Activated T-cell treated with anti-CD3 and anti-CD28 coated beads for 1 hour (primary cell): ENCODE measurements around the gene LAMA3.
"Not testable (repeated sequence)": the region's sequence is repeated elsewhere in the genome, so short reads cannot be mapped to it uniquely, and the experiment has no call there.

Source experiments
- DNase-seq: peaks from one replicate; pipeline ENCODE4 v3.0.0-alpha.2; 2020; ENCODE audit warnings: low read depth

LAMA3 gene

DNA sequence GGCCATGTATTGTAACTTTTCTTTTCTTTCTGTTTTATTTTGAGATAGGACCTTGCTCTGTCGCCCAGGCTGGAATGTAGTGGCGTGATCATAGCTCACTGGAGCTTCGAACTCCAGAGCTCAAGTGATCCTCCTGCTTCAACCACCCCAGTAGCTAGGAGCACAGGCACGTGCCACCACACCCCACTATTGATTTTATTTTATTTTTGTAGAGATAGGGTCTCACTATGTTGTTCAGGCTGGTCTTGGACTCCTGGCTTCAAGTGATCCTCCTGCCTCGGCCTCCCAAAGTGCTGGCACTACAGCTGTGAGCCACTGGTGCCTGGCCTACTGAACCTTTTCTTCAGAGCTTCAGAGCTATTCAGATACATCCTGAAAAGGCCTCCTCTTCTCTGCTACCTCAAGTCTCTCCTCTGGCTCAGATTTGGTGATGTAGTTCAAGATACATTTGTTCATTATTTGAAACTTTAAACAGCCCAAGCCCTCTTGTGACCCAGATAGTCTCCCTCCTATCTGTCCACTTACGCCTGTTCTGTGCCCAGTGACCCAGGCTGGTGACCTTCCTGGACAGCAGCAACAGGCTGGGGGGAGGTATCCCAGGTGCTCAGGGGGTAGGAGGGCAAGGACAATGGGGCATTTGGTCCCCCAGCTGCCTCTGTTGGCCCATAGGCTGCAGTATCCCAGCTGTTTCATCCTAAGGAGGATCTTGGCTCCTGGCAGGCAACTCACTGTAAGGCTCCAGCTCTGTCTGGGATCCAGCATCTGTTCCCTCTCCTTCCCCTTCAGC lies 38.6 kb downstream of the LAMA3 start:
- DNase-seq = no peak

DNA sequence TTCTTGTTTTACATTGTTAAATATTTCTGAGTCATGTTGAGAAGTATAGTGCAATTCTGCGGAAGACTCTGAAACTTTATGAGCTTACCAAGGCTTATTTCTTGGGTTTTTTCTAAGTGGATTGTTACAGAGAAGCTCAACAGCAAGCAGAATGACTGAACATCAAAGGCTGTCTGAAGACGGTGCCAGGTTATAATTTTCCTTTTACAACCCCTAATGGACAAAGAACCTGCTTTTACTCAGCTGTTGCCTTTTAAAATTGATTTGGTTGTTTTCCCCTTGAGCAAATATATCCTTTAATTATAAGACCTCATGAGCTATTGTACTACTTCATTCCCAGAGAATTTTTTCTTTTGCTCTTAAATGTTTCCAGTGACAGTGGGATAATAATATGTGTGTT lies 41.6 kb downstream of the LAMA3 start:
- no peak for DNase-seq

DNA sequence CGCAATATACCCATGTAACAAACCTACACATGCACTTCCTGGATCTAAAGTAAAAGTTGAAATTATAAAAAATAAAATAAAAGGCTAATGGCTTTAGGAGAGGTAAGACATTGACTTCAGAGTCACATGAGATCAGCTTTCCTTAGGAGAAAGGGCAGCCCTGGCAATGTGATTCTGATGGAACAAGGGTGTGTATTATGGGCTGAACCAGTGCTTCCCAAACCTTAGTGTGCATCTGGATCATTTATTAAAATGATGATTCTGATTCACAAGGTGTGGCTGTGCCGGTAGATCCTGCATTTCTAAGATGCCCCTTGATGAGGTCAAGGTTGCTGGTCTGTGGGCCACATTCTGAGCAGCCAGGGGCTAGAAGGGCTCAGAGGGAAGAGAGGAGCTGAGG lies 42.6 kb downstream of the LAMA3 start:
- no peak for DNase-seq

DNA sequence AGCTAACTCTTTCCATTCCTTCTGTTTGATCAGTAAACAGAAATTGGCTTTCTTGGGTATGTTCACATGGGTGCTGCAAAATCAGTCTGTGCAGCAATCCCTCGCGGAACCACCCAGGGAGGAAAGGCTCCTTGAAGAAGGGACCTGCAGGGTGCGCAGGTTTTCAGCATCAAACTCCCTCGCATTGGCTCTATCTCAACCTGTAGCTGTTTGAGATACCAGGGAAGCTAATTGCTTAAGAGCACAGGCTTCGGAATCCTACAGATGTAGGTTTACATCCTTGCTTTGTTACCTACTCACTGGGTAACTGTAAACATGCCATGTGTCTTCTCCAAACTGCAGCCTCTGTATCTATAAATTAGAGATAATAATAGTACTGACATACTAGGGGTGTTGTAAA lies 43.2 kb downstream of the LAMA3 start:
- no peak for DNase-seq

DNA sequence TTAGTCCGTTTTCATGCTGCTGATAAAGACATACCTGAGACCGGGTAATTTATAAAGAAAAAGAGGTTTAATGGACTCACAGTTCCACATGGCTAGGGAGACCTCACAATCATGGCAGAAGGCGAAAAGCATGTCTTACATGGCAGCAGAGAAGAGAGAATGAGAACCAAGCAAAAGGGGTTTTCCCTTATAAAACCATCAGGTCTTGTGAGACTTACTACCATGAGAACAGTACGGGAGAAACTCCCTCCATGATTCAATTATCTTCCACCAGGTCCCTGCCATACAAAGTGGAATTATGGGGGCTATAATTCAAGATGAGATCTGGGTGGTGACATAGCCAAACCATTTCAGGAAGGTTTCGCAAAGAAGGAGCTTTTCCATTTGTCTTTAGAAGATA lies 44.0 kb downstream of the LAMA3 start:
- not testable (repeated sequence) for DNase-seq

DNA sequence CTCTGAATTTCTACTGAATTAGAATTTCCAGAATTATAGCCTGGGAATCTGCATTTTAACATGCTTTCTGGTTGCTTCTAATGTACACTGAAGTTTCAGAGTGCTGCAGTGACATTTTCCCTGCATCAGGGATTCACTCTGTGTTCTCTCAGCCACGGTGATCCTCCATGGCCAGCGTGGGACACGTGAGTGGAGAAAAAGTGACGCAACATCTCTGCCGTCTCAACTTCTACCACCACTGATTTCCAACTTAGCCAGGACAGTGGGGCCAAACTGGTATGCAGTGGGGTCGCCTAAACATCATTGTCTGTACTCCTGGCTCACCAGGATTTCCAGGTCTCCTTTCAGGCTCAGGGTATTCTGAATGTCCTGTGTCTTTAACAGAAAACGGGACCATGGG lies 44.6 kb downstream of the LAMA3 start:
- no peak for DNase-seq

DNA sequence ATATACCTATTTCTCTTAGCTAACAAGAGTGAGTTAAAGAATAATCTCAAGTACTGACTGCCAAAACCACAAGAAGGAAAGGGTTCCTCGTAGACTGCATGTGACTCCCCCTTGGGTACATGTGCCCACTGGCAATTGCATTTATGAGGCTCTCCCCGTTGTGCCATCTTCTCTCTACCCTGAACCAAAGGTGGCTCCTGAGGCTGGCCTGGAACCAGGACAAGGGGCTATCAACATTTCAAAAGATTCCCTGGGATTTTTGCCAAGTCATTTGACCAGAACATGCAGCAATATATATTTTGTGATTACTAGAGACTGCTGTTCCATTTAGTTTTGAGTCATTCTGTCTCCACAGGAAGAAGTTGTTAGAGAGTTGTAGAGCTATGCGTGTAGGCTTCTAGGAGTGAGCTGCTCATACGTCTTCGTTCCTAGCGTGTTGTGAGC lies 45.8 kb downstream of the LAMA3 start:
- DNase-seq = no peak

DNA sequence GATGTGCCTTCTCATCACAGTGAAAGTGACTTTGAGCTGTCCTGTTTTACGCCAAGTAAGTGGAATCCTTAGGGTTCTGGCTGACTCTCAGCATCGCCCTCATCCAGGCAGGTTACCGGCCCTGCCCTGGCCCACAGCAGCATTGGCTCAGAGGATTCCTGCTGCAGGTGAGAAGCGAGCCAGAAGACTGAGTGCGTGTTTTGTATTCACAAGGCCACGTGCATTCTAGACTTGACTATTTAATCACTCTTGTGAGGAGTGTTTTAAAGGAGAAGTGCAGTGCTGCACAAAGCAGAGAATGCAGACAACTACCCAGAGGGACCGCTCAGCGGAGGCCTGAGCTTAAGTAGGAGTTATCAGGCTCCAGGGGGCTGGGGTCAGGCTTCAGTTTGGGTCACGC lies 48.3 kb downstream of the LAMA3 start:
- no peak for DNase-seq

DNA sequence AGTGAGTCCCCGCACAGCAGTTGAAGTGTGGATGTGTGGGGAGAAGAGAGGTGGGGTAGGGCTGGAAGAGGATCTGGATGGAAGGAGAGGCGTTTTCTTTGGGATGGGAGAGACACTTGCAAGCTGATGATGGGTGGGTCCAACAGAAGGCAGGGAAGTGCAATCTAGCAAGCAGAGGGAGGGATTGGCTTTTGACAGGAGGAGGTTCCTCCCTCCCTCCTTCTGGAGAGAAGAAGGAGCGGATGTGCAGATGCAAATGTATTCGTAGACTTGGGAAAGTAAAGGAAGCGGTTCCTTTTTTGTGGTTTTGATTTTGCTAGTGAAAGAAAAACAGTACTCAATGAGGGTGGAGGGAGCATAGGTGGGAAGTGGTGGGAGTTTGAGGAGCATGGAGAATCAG lies 48.9 kb downstream of the LAMA3 start:
- DNase-seq = no peak

DNA sequence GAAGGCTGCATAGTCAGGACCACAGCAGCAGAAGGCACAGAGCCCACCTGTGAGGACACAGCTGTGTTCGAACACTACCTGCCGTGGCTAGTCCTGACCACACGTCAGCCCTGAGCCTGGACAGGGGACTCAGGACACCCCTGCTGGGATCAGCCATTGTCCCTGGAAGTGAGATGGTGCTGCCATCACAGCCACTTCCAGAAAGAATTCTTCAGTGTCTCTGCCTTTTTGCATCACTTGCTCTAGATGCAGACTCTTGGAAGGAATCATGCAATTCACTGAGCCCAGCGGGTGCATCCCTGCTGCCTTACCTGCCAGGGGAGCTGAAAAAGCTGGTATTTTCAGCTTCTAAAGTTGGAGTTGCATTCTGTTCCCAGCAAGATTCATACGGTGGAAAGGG lies 49.3 kb downstream of the LAMA3 start:
- DNase-seq = no peak

DNA sequence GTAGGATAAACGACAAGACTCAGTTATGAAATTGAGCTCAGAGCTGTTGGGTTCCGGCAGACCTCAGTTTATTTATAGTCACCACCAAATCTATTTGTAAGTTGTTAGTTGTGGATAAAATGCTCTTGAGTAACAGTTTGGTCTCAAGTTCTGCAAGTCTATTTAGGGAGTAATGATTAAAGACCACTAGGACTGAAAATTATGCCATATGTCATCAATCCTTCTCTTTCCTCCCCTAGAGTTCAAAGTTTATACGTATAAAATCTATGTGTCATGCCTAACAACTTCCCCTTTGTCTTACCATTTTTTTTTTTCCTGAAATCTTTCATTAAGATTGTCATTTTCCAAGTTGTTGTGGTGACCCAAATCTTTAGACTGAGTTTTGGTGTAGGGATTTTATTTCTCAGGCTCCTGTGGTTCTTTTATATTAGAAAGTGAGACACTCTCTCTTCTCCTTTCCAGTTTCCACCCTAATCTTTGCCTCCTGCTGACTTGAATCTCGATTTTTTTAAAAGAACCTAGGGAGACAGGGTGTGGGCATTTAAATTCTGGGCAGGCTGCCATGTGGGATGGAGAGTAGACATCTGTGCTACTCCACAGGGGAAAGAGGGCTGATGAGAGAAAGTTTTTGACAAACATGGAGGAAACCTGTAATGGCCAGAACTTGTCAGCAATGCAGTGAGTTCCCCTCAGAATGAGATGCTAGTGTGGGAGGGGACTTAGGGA lies 51.0 kb downstream of the LAMA3 start:
- DNase-seq = no peak

DNA sequence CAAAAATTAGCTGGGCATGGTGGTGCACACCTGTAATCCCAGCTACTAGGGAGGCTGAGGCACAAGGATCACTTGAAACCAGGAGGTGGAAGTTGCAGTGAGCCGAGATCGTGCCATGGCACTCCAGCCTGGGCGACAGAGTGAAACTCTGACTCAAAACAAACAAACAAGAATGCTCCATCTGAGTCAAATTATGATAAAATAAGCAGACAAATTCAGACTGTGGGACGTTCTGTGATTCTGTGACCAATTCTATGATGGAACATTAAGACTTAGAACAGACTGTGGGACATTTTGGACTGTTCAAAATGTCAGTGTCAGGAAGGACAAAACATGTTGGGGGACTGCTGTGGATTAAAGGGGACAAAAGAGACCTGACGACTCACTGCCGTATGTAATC lies 52.7 kb downstream of the LAMA3 start:
- DNase-seq = not testable (repeated sequence)

DNA sequence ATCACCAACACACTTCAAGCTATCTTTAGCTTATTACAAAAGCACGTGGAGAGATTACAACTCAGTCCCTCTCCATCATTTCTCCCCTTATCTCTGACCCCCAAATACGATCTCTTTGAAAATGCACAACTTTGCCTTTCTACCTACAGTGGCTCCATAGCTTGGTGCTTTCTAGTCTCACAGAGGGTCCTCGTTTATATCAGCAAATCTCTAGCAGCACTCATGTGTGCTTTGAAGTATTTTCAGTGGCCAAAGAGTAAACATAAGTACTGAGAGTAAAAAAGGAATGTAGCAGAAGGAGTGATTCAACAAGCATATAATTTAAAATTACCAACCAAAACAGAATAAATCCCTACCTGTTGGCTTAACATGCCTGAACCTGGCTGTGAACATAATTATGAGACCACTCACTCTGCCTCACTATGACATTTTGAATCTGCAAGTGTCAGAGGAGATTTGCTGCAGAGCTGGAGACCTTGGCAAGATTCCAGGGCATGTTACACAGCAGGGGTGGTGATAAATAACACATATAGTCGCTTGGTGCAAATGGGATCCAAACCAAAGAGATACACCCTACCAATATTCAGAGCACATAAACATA lies 54.6 kb downstream of the LAMA3 start:
- DNase-seq = no peak

DNA sequence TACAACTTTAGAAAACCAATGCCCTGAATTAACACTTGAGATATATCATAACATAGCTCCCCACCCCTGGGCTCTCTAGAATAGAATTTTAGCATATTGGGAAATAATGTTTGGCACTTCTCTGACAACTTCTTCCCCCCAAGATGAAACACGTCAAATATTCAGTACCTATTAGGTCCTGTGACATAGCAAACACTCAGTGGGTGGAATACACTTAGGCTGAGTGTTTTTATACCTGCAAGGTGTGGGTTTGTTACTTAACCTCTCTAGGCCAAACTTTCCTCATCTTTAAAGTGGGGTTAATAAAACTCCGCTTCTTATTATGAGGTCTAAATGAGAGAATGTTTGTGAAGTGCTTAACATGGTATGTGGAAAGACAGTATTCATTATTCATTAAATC lies 56.1 kb downstream of the LAMA3 start:
- no peak for DNase-seq

DNA sequence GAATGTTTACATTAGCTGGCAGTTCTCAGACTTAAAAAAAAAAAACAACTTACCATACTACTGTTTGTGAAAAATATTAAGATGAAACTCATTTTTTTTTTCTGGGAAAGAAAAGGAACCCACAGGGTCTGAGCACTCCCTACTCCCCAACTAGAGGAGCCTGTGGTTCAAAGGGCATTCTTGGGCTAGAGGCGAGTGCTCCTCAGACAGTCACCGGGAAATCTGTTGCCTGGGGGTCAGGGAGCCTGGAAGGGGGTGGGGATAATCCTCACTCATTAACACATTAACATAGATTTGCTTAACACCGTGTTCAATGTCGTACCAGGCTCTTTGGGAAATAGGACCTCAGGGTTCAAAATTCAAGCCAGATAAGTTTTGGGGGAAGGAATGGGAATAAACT lies 57.6 kb downstream of the LAMA3 start:
- DNase-seq = no peak

DNA sequence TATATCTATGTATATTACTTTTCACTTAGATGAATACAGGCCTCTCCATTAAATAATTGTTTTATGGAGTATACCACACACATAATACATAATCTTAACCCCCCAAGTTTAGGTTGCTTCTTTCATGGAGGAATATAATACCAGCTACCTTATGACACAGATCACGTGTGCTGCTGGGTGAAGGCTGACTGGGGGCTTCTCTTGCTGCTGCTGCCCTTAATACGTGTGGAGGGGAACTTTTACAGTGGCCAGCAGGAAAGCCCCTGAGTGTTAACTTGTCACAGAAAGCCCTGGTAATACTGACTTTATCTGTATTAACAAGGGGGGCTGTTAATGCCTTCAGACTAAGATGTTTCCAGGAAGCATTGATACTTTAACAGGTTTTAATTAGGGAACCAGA lies 63.1 kb downstream of the LAMA3 start:
- DNase-seq = no peak

DNA sequence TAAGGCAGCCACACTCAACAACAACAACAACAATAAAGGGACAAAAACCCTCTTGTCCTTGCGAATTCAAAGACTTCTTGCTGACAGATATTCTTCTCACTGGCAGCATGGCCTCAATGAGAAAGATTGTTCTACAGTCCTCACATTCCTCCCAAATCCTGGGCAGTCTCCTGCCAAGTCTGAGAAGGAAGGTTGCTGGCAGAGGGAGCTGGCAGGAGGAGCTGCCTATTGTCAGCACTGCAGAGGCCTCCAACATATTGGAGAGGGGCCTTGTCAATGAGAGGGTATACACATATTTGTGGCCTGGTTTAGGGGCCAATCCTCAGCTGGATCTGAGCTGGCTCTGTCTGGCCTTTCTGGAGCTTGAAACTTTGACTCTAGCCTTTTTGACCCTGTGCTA lies 63.5 kb downstream of the LAMA3 start:
- DNase-seq = no peak

DNA sequence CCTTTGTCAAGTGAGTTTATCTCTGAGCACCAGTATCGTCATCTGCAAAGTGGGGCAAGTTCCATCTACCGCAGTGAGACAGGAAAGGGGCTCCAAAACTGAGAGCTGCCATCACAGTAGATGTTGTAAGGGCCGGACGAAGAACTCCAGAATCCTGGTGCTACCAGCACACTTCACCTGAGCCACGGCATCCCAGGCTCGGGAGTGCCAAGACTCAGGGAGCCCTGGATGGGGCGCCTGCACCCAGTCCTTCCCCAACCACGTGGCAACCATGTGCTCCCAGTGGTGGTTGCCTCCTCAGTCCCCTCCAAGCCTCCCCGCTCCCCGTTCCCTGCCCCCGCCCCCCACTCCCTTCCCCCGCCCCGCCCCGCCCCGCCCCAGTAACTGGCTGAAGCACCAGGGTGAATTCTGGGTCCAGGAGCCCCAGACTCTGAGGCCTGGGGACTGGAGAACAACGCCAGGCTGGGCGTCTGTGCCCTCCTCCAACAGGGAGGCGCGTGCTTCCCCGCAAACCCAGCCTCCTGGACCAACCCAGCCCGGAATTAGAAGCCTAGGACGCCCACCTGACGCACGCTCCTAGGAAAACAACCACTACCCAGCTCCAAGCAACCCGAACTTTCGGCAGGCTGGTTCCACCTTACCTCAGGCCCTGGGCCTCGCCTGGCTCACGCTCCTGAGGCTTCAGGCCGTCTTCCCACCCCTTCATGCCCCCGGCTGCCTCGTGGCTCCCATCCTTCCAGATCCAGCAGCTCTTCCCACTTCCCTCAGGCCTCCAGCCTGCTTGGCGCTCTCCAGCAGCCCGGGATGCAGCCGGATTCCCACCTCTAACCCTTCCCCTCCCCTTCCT lies 67.6 kb downstream of the LAMA3 start:
- no peak for DNase-seq

DNA sequence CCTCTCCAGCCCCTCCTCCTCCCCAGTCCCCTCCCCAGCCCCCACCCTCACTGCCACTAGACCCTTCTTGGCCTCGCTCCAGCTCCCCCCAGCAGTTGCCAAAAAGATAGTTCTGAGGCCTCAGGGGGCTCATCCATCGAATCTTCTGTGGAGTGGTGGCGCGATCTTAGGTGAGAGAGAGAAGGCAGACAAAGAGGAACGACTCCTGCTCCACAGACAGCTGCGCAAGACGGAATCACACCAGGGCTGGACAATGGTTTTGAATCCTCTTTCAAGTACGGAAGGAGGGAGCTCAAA lies 68.1 kb downstream of the LAMA3 start:
- DNase-seq = no peak

DNA sequence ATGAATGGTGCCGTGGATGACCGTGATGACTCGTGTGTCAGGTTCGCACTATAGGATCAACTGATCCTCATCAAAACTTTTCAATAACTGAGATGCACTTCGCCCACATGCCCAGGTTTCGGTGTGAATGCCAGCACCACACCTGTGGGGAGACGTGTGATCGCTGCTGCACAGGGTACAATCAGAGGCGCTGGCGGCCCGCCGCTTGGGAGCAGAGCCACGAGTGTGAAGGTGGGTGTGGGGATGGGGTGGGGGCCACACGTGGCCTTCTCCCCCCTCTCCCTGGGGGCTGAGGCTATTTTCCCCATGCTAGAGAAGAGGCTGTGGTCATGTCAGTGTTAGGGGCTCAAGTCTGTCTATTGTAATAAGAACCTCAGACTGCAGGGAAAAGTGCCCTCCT lies 69.0 kb downstream of the LAMA3 start:
- no peak for DNase-seq

DNA sequence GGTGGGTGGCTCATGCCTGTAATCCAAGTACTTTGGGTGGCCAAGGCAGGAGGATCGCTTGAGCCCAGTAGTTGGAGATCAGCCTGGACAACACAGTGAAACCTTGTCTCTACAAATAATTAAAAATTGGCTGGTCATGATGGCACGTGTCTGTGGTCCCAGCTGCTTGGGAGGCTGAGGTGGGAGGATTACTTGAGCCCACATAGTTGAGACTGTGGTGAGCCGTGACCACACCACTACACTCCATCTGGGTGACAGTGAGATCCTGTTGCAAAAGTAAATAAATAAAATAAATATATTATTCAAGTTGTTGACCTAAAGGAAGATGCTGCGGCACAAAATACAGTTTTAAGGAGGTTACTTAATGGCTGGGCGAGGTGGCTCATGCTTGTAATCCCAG lies 72.7 kb downstream of the LAMA3 start:
- DNase-seq = no peak

DNA sequence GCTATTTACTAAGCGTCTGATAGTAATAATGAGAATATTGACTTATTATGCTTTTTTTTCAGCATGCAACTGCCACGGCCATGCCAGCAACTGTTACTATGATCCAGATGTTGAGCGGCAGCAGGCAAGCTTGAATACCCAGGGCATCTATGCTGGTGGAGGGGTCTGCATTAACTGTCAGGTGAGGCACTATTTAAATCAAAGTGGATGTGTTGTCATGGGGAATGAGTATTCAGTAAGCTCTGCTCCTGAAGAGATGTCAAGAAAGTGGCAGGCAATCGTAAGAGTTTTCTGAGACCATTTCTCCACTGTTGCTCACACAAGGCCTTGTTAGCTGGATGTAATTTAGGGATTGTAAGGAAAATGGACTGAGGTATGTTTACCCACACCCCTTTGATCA lies 74.1 kb downstream of the LAMA3 start:
- no peak for DNase-seq

DNA sequence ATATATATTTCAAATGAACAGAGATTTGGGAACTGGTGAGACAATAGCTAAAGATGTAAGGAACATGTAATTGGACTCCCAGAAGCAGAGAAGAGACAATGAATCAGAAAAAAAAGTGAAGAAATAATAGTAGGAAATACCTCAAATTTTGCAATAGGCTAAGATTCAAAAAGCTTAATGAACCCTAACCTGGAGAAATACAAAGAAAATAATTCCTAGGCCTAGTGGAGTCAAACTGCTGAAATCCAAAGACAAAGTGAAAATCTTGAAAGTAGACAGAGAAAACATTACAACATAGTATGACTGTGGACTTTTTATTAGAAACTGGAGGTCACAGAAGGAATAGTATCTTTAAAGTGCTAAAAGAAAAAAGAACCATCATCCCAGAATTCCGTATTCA lies 76.7 kb downstream of the LAMA3 start:
- DNase-seq = no peak
